Activated CD4-positive, alpha-beta T cell treated with anti-CD3 and anti-CD28 coated beads for 36 hours (primary cell): ENCODE results near the gene IL17A. TPM values are rescaled to one million over a fixed set of nuclear protein-coding genes. Genes with fewer than 3 reads are reported as not detected.

ENCODE experiments used
- microRNA-seq: library from miRNA; unstranded; fragments of <30 nt; microRNA quantifications from one replicate; pipeline ENCODE4 v1.2.0, GENCODE V29; 2021; ENCODE audit warnings: borderline replicate concordance
- total RNA-seq, 2 experiments: library from RNA; stranded (reverse); gene quantifications; one replicate each; pipeline ENCODE4 v1.2.3, GENCODE V29; 2021

The IL17A gene
- total RNA-seq, 2 experiments from 2014 or later = 9.1 to 11.9 TPM

Small RNAs within 50 kb of the gene (microRNA-seq; reads per million reads assigned to microRNA genes)
- gene MIR133B (1.4 reads per million), gene MIR206 (84.6 reads per million, percentile 63 among the genes with 10 or more reads in this experiment)

Other genes starting within 250 kb of the IL17A start
- gene PKHD1, start 98.8 kb upstream of the IL17A start, total RNA-seq = under 1 TPM; 0.02 to 0.04 TPM
- 100 to 1,000 TPM; 155 to 157 TPM for gene IL17F, start 58.1 kb downstream of the IL17A start, total RNA-seq
- gene MCM3, start 98.4 kb downstream of the IL17A start, total RNA-seq = 100 to 1,000 TPM; 276 to 279 TPM
- gene PAQR8, start 175.8 kb downstream of the IL17A start, total RNA-seq = 1 to 10 TPM; 9.0 to 9.1 TPM
- 1 to 10 TPM; 2.2 to 3.6 TPM for gene EFHC1, start 234.0 kb downstream of the IL17A start, total RNA-seq